Astrocyte (in vitro differentiated cells and primary cell): ENCODE measurements around the gene RPS6KB2. TPM values are rescaled to one million over a fixed set of nuclear protein-coding genes. Genes with fewer than 3 reads are reported as not detected.

Experiments
- DNase-seq: peaks from one replicate; pipeline ENCODE4 v3.0.0-alpha.2; 2010; ENCODE audit warnings: low read depth
- FAIRE-seq: peaks from 2 replicates; lab custom pipeline; 2011; peaks lifted over from hg19 to GRCh38; lab: Jason Lieb, UNC
- H2AFZ ChIP-seq: 2 replicates; pipeline ENCODE4 v1.6.0; 2012; ENCODE audit warnings: low read depth, low read length, inconsistent platforms
- H3K27ac ChIP-seq: 2 replicates; pipeline ENCODE4 v1.5.1; 2011; ENCODE audit warnings: low read depth, low read length, inconsistent platforms
- H3K27me3 ChIP-seq: 2 replicates; pipeline ENCODE4 v1.6.0; 2011; ENCODE audit warnings: low read length, inconsistent platforms; ENCODE audit not compliant: insufficient read depth
- H3K36me3 ChIP-seq: 2 replicates; pipeline ENCODE4 v1.5.1; 2011; ENCODE audit warnings: low read length, inconsistent platforms; ENCODE audit not compliant: insufficient read depth
- H3K4me1 ChIP-seq: 2 replicates; pipeline ENCODE4 v1.5.1; 2011; ENCODE audit warnings: low read length, inconsistent platforms; ENCODE audit not compliant: insufficient read depth
- H3K4me2 ChIP-seq: 2 replicates; pipeline ENCODE4 v1.6.0; 2012; ENCODE audit warnings: low read length, inconsistent platforms
- H3K4me3 ChIP-seq: 2 replicates; pipeline ENCODE4 v1.5.1; 2011; ENCODE audit warnings: low read depth, mild to moderate bottlenecking, low read length, inconsistent platforms; ENCODE audit not compliant: insufficient read depth
- H3K79me2 ChIP-seq: 2 replicates; pipeline ENCODE4 v1.6.0; 2012; ENCODE audit warnings: mild to moderate bottlenecking, low read length, inconsistent platforms; ENCODE audit not compliant: insufficient read depth
- H3K9ac ChIP-seq: 2 replicates; pipeline ENCODE4 v1.6.0; 2012; ENCODE audit warnings: mild to moderate bottlenecking, low read length, inconsistent platforms
- H3K9me3 ChIP-seq: 2 replicates; pipeline ENCODE4 v1.5.1; 2012; ENCODE audit warnings: low read depth, mild to moderate bottlenecking, low read length, inconsistent platforms; ENCODE audit not compliant: insufficient read depth
- H4K20me1 ChIP-seq: 2 replicates; pipeline ENCODE4 v1.6.0; 2012; ENCODE audit warnings: low read length, inconsistent platforms; ENCODE audit not compliant: insufficient read depth
- H3K27ac Mint-ChIP-seq: one replicate; pipeline ENCODE4 v1.8.0; 2021; ENCODE audit warnings: mild to moderate bottlenecking, mixed read lengths; ENCODE audit not compliant: unreplicated experiment
- H3K27me3 Mint-ChIP-seq: one replicate; pipeline ENCODE4 v1.8.0; 2021; ENCODE audit warnings: low read depth, mixed read lengths; ENCODE audit not compliant: unreplicated experiment
- H3K36me3 Mint-ChIP-seq: one replicate; pipeline ENCODE4 v1.8.0; 2021; ENCODE audit warnings: low read depth, mixed read lengths; ENCODE audit not compliant: unreplicated experiment
- H3K4me1 Mint-ChIP-seq: one replicate; pipeline ENCODE4 v1.8.0; 2021; ENCODE audit warnings: low read depth, mixed read lengths; ENCODE audit not compliant: unreplicated experiment
- H3K4me3 Mint-ChIP-seq: one replicate; pipeline ENCODE4 v1.8.0; 2021; ENCODE audit warnings: mild to moderate bottlenecking, moderate library complexity, mixed read lengths; ENCODE audit not compliant: unreplicated experiment
- H3K9me3 Mint-ChIP-seq: one replicate; pipeline ENCODE4 v1.8.0; 2021; ENCODE audit warnings: mild to moderate bottlenecking, mixed read lengths; ENCODE audit not compliant: unreplicated experiment
- CTCF ChIP-seq: IDR thresholded peaks from 2 replicates; pipeline ENCODE4 v1.5.1; 2011; ENCODE audit warnings: low read depth, mild to moderate bottlenecking, inconsistent platforms, low read length, moderate library complexity; ENCODE audit not compliant: insufficient read depth
- EZH2 ChIP-seq: IDR thresholded peaks from 2 replicates; pipeline ENCODE4 v1.6.1; 2012; ENCODE audit warnings: mild to moderate bottlenecking, low read length, inconsistent platforms; ENCODE audit not compliant: insufficient read depth
- total RNA-seq: library from RNA; stranded (reverse); gene quantifications from 2 replicates; pipeline ENCODE4 v1.2.1, GENCODE V29; 2021

RPS6KB2 gene
- total RNA-seq, 1 donor from 2014 or later, result 52.9 TPM

DNA sequence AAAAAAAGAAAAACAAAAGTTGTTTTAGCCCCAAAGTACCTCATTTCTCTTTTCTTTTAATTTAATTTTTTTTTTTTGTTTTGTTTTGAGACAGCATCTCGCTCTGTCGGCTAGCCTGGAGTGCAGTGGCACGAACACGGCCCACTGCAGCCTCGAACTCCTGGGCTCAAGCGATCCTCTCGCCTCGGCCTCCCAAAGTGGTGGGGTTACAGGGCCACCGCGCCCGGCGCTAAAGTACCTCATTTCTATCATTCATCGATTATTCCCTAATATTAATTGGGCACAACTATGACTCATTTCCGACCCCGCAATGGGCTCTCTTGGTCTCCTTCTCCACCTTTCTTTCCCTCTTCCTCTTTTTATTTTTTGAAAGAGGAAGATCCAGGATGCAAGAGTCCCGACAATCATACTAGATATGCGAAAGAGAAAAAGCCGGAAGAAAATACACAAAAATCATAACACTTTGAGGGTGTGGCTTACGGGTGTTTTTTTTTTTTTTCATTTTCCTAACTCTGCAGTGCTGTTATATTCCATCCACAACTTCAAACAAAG lies 54.1 kb downstream of the RPS6KB2 start:
- Mint-ChIP-seq H3K36me3 (peaks cover 13% of the 10 kb centered on the region), H3K4me3 (peak overlapping the region; percentile 95), H3K9me3 (peaks cover 2% of the 10 kb centered on the region), H3K4me1 (peaks cover 4% of the 10 kb centered on the region), H3K27me3 (no peaks in the 10 kb centered on the region), H3K27ac (peak overlapping the region; percentile 99)
- Histone ChIP-seq H2AFZ (peak overlapping the region; percentile 97), H3K4me3 (peak overlapping the region; percentile 76), H3K27me3 (no peaks in the 10 kb centered on the region), H3K36me3 (no peaks in the 10 kb centered on the region), H3K9me3 (no peaks in the 10 kb centered on the region), H3K4me1 (peaks cover 11% of the 10 kb centered on the region), H3K4me2 (peak overlapping the region; percentile 86), H3K79me2 (peaks cover 28% of the 10 kb centered on the region), H3K9ac (peak overlapping the region; percentile 80), H4K20me1 (peaks cover 20% of the 10 kb centered on the region), H3K27ac (peak overlapping the region; percentile 71)
- no peak for TF ChIP-seq CTCF
- TF ChIP-seq EZH2, result no peak
- DNase-seq (no peak), FAIRE-seq (no peak)

- Histone ChIP-seq H3K9ac (peak within 1 kb of the TSS; percentile 80), H4K20me1 (peaks cover 20% of the 10 kb centered on the region), H3K27me3 (no peaks in the 10 kb centered on the region), H3K4me3 (peak within 1 kb of the TSS; percentile 76), H3K79me2 (peaks cover 28% of the 10 kb centered on the region), H3K9me3 (no peaks in the 10 kb centered on the region), H3K36me3 (no peaks in the 10 kb centered on the region), H3K4me2 (peak within 1 kb of the TSS; percentile 86), H3K27ac (peak within 1 kb of the TSS; percentile 71), H2AFZ (peak within 1 kb of the TSS; percentile 97), H3K4me1 (peaks cover 11% of the 10 kb centered on the region)
- FAIRE-seq (peak; percentile 45), DNase-seq (peak; percentile 92)
- no peaks in the 10 kb centered on the region for H3K27me3 Mint-ChIP-seq
- peak within 1 kb of the TSS; percentile 99 for H3K27ac Mint-ChIP-seq
- peak within 1 kb of the TSS; percentile 95 for H3K4me3 Mint-ChIP-seq
- TF ChIP-seq EZH2 (no peak), CTCF (no peak)
- H3K9me3 Mint-ChIP-seq, result peaks cover 2% of the 10 kb centered on the region
- peaks cover 19% of the 10 kb centered on the region for H3K36me3 Mint-ChIP-seq
- H3K4me1 Mint-ChIP-seq, result peaks cover 4% of the 10 kb centered on the region
Measured at GRCh38 chr11:67482827-67483798, 54.8 kb downstream of the RPS6KB2 start, which contains the start of gene AIP. AIP (plus strand) TSS chr11:67483026; CDS start chr11:67483159, 133 bp downstream.
